SU-DHL-6 (cell line): ENCODE data around the gene KRTAP2-1.

Source experiments
- H2AFZ ChIP-seq: fragments of 200-600 bp; sonication (generic); 2 replicates; pipeline ENCODE4 v1.6.1; 2014; ENCODE audit warnings: low read depth, mild to moderate bottlenecking, moderate library complexity, mixed read lengths, antibody characterized with exemption, low read length; ENCODE audit not compliant: severe bottlenecking
- H3F3A ChIP-seq: fragments of 200-600 bp; shearing (Covaris generic); 2 replicates; pipeline ENCODE4 v1.6.0; 2016; ENCODE audit warnings: antibody characterized with exemption, mild to moderate bottlenecking; ENCODE audit not compliant: insufficient read depth
- H3K27ac ChIP-seq: fragments of 200-600 bp; sonication (generic); 2 replicates; pipeline ENCODE4 v1.5.1; 2016; ENCODE audit warnings: low read depth, mild to moderate bottlenecking, low read length, moderate library complexity, mixed read lengths
- H3K27me3 ChIP-seq: fragments of 200-600 bp; sonication (generic), shearing (Covaris generic); 2 replicates; pipeline ENCODE4 v1.6.0; 2014; ENCODE audit warnings: mild to moderate bottlenecking, low read length
- H3K36me3 ChIP-seq: fragments of 200-600 bp; sonication (generic); 2 replicates; pipeline ENCODE4 v1.6.1; 2014; ENCODE audit warnings: mild to moderate bottlenecking, low read length, mixed read lengths
- H3K4me2 ChIP-seq: fragments of 300-600, 200-600 bp; shearing (Covaris generic), sonication (generic); 2 replicates; pipeline ENCODE4 v1.6.0; 2014; ENCODE audit warnings: low read length, low read depth, mild to moderate bottlenecking; ENCODE audit not compliant: poor library complexity, severe bottlenecking
- H3K4me3 ChIP-seq: fragments of 200-600 bp; sonication (generic); 2 replicates; pipeline ENCODE4 v1.5.1; 2014; ENCODE audit warnings: antibody characterized with exemption, low read length, mild to moderate bottlenecking, mixed read lengths; ENCODE audit not compliant: insufficient read depth, poor library complexity, severe bottlenecking
- H3K79me2 ChIP-seq: fragments of 200-600 bp; sonication (generic); 2 replicates; pipeline ENCODE4 v1.6.1; 2014; ENCODE audit warnings: mild to moderate bottlenecking, low read length, moderate library complexity; ENCODE audit not compliant: insufficient read depth
- H3K9ac ChIP-seq: fragments of 200-600 bp; sonication (generic); 2 replicates; pipeline ENCODE4 v1.7.0; 2014; ENCODE audit warnings: mild to moderate bottlenecking, low read length
- H3K9me2 ChIP-seq: fragments of 200-600 bp; sonication (generic); replicated peaks from 2 replicates; pipeline ENCODE4 v1.6.1; 2014; ENCODE audit warnings: low read length; ENCODE audit not compliant: insufficient read depth
- H3K9me3 ChIP-seq: fragments of 200-600 bp; sonication (generic); 2 replicates; pipeline ENCODE4 v1.6.1; 2014; ENCODE audit warnings: low read length, mixed read lengths; ENCODE audit not compliant: insufficient read depth
- H4K20me1 ChIP-seq: fragments of 200-600 bp; sonication (generic); 2 replicates; pipeline ENCODE4 v1.6.1; 2014; ENCODE audit warnings: low read depth, mild to moderate bottlenecking, antibody characterized with exemption, low read length, moderate library complexity, mixed read lengths
- CTCF ChIP-seq: fragments of 200-600 bp; sonication (generic); IDR thresholded peaks from one replicate; pipeline ENCODE4 v1.5.1; 2017; ENCODE audit warnings: antibody characterized with exemption, mild to moderate bottlenecking, low read length, moderate library complexity; ENCODE audit not compliant: insufficient read depth, poor library complexity, severe bottlenecking
- EZH2phosphoT487 ChIP-seq: fragments of 200-600 bp; sonication (generic), shearing (Covaris generic); conservative IDR thresholded peaks from 2 replicates; pipeline ENCODE4 v1.6.1; 2018; ENCODE audit warnings: mild to moderate bottlenecking, antibody characterized with exemption, low read length, moderate library complexity, mixed read lengths

KRTAP2-1 gene

GRCh38 chr17:41071606-41072360, 24.7 kb upstream of the KRTAP2-1 start:
- TF ChIP-seq EZH2phosphoT487 (no peak), CTCF (no peak)
- Histone ChIP-seq H3K27me3 (no peaks in the 10 kb centered on the region), H3K79me2 (no peaks in the 10 kb centered on the region), H3K9me3 (no peaks in the 10 kb centered on the region), H3K9ac (no peak overlapping the region), H3K36me3 (no peaks in the 10 kb centered on the region), H3K4me3 (no peak overlapping the region), H3F3A (no peaks in the 10 kb centered on the region), H3K9me2 (no peaks in the 10 kb centered on the region), H3K27ac (no peak overlapping the region), H2AFZ (no peak overlapping the region), H4K20me1 (no peaks in the 10 kb centered on the region), H3K4me2 (no peak overlapping the region)

GRCh38 chr17:41069031-41069430, 21.9 kb upstream of the KRTAP2-1 start:
- H3K4me2 ChIP-seq, result no peak overlapping the region
- H3K9me3 ChIP-seq, result no peaks in the 10 kb centered on the region
- H3K36me3 ChIP-seq, result no peaks in the 10 kb centered on the region
- no peaks in the 10 kb centered on the region for H3K9me2 ChIP-seq
- H3K79me2 ChIP-seq, result no peaks in the 10 kb centered on the region
- no peaks in the 10 kb centered on the region for H4K20me1 ChIP-seq
- no peak overlapping the region for H2AFZ ChIP-seq
- H3K27ac ChIP-seq, result no peak overlapping the region
- no peak overlapping the region for H3K9ac ChIP-seq
- H3K27me3 ChIP-seq, result no peaks in the 10 kb centered on the region
- TF ChIP-seq CTCF (no peak), EZH2phosphoT487 (no peak)
- no peaks in the 10 kb centered on the region for H3F3A ChIP-seq
- no peak overlapping the region for H3K4me3 ChIP-seq

- Histone ChIP-seq H3K27ac (no peak overlapping the region), H2AFZ (no peak overlapping the region), H3K79me2 (no peaks in the 10 kb centered on the region), H3K4me3 (no peak overlapping the region), H3K27me3 (no peaks in the 10 kb centered on the region), H3K9ac (no peak overlapping the region), H3F3A (no peaks in the 10 kb centered on the region), H3K4me2 (no peak overlapping the region), H3K9me3 (no peaks in the 10 kb centered on the region), H4K20me1 (no peaks in the 10 kb centered on the region), H3K9me2 (no peaks in the 10 kb centered on the region), H3K36me3 (no peaks in the 10 kb centered on the region)
- TF ChIP-seq CTCF (no peak), EZH2phosphoT487 (no peak)
Observed at GRCh38 chr17:41067281-41067680, 20.2 kb upstream of the KRTAP2-1 start.
